HL-60/S4 treated with retinoic acid at 250 ng/mL for 4 days and 3 days (cell line): ENCODE measurements around the gene ADAMTS7.
"Not testable (repeated sequence)": the region's sequence is repeated elsewhere in the genome, so short reads cannot be mapped to it uniquely, and the experiment has no call there.

Source experiments
- in situ Hi-C: fragments of 300-500 bp; cut with MboI; formaldehyde crosslinking; loops from 2 replicates; pipeline ENCODE4 v1.7.0; 2022; ENCODE audit warnings: low sequenced_read_pairs

Gene ADAMTS7

DNA sequence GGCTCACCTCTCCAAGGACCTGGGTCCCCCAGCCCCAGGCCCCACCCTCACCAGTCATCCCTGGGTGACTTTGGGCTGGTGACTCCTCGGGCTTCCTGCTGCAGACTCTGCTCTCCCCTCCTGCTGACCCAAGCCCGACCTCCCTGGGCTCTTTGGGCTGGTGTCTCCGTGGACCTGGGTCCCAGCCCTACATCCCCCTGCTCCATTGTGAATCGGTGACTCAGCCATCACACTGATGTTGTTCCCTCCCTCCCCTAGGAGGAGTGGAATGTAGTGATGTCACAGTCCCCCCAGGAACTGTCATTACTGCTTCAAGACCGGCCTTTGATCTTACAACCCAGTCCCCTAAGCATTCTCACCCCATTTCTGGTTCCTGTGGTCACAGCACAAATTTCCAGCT is 83.7 kb downstream of the ADAMTS7 start:
- in situ Hi-C loops, result no loop called here

DNA sequence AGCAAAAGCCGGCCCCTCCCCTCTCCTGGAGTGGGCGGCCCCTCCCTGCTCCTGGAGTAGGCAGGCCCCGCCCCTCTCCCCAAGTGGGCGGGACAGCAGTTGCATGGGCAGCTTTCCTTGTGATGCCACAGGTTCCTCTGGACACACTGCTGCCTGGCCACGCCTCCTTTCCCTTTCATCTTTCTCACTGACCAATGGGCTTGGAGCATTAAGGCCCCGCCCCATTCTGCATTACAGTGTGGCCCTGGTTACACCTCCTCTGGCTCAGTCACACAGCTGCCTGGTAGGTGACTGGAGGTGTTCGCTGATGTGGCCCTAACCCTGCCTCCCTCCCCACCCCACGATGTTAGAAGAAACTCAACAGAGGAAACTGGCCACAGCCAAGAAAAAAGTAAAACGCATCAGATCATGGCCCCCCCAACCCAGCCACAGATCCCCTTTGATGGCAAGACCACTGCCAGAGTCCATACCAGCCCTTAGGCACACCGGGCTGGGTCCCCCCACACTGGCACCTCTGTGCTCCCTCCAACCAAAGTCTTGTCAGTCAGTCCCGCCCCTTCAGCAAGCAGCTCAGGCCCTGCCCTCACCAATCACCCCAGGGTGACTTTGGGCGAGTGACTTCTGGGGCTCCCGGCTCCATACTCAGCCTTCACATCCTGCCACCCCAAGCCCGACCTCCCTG is 84.3 kb downstream of the ADAMTS7 start:
- in situ Hi-C loops, result no loop called here

DNA sequence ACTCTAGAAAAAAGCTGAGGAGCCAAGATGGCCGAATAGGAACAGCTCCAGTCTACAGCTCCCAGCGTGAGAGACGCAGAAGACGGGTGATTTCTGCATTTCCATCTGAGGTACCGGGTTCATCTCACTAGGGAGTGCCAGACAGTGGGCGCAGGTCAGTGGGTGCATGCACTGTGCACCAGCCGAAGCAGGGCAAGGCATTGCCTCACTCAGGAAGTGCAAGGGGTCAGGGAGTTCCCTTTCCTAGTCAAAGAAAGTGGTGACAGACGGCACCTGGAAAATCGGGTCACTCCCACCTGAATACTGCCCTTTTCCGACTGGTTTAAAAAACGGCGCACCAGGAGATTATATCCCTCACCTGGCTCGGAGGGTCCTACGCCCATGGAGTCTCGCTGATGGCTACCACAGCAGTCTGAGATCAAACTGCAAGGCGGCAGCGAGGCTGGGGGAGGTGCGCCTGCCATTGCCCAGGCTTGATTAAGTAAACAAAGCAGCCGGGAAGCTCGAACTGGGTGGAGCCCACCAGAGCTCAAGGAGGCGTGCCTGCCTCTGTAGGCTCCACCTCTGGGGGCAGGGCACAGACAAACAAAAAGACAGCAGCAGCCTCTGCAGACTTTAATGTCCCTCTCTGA is 91.3 kb downstream of the ADAMTS7 start:
- in situ Hi-C loops, result not testable (repeated sequence)

- in situ Hi-C loops, result no loop called here
Observed at GRCh38 chr15:78718837-78719236, 92.4 kb downstream of the ADAMTS7 start.

GRCh38 chr15:78717956-78718656 is 93.2 kb downstream of the ADAMTS7 start:
- in situ Hi-C loops, result no loop called here

DNA sequence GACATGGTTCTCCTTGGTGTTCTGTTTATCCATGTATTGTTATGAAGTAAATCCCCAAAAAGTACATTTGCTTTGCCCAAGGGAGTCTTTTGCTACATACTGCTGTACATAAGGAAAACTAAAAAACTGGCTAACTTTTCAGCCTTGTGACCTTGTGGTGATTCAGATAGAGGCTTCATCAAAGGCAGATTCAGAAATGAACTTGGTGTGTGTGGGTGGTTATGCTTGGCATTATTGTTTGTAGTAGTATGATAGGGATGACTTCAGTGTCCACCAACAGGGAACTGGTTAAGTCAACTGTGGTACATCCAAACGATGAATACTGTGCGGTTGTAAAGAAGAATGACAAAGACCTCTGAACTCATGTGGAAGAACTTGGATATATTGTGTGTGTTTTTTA is 94.6 kb downstream of the ADAMTS7 start:
- in situ Hi-C loops, result no loop called here

GRCh38 chr15:78715930-78716329 is 95.3 kb downstream of the ADAMTS7 start:
- in situ Hi-C loops, result no loop called here

GRCh38 chr15:78715434-78715833 is 95.8 kb downstream of the ADAMTS7 start:
- in situ Hi-C loops, result no loop called here

- in situ Hi-C loops, result no loop called here
Observed at GRCh38 chr15:78714890-78715289, 96.4 kb downstream of the ADAMTS7 start.

GRCh38 chr15:78712797-78713515 is 98.3 kb downstream of the ADAMTS7 start:
- in situ Hi-C loops, result no loop called here

- in situ Hi-C loops, result no loop called here
Observed at GRCh38 chr15:78711638-78712037, 99.6 kb downstream of the ADAMTS7 start.

DNA sequence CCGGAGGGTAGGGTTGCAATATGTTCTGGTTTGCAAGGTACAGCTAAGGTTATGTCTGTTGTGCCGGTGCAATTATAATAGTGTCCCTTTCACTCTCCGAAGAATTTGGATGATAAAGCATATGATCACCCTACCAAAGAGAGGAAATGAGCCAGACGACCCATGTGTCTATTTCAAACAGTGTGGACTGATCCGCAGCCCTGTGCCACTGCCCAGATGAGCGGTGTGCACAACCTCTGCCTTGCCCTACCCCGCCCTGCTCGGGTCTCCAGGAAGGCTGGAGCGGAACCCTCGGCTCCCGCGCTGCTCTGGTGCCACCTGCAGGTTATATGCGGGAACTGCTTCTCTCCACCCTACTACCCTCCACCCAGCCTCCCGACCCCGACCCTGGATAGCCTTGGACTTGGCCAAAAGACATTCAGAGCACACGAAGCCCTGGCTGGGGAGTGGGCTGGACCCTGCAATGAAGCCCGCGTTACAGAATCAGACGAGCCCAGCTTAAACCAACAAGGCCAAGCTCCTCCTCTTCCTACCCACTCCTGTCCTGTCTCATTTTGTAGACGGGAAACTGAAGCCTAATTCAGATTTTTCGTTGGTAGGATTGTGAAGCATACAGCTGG is 101.9 kb downstream of the ADAMTS7 start:
- in situ Hi-C loops, result no loop called here
